ENCODE results near the gene UBR4. TPM values are rescaled to one million over a fixed set of nuclear protein-coding genes. Genes with fewer than 3 reads are reported as not detected.

Gene UBR4
- total and polyA plus RNA-seq, 2 experiments from 2014 or later: 111 to 230 TPM

DNA sequence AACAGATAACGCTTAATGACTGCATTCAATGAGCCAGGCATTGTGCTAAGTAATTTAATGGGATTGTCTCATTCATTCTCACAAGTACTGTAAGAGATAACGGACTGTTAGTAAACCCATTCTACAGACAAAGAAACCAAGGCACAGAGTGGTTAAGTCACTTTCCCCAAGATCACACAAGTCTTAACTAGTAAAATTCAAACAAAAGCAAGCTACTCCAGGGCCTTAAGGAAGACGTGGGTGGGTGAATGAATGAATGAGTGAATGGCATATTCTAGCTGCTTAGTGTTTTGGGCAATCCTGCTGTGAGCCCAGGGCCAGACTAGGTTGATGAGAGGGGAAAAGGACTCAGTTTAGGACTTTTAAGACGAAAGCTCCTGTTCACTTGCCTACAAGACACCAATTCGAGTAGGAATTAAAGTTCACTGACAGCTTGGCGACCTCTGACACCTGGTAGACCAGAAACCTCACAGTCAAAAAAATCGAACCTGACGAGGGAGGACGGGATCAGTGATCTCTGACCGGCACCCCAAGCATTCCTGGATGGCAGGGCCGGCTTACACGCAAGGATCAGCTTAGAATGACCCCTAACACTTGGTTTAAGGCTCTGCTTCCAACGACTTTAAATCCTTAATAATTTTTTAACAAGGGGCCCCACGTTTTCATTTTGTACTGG is 40.7 kb upstream of the UBR4 start (continued):
- TF ChIP-seq, protein P1, sequence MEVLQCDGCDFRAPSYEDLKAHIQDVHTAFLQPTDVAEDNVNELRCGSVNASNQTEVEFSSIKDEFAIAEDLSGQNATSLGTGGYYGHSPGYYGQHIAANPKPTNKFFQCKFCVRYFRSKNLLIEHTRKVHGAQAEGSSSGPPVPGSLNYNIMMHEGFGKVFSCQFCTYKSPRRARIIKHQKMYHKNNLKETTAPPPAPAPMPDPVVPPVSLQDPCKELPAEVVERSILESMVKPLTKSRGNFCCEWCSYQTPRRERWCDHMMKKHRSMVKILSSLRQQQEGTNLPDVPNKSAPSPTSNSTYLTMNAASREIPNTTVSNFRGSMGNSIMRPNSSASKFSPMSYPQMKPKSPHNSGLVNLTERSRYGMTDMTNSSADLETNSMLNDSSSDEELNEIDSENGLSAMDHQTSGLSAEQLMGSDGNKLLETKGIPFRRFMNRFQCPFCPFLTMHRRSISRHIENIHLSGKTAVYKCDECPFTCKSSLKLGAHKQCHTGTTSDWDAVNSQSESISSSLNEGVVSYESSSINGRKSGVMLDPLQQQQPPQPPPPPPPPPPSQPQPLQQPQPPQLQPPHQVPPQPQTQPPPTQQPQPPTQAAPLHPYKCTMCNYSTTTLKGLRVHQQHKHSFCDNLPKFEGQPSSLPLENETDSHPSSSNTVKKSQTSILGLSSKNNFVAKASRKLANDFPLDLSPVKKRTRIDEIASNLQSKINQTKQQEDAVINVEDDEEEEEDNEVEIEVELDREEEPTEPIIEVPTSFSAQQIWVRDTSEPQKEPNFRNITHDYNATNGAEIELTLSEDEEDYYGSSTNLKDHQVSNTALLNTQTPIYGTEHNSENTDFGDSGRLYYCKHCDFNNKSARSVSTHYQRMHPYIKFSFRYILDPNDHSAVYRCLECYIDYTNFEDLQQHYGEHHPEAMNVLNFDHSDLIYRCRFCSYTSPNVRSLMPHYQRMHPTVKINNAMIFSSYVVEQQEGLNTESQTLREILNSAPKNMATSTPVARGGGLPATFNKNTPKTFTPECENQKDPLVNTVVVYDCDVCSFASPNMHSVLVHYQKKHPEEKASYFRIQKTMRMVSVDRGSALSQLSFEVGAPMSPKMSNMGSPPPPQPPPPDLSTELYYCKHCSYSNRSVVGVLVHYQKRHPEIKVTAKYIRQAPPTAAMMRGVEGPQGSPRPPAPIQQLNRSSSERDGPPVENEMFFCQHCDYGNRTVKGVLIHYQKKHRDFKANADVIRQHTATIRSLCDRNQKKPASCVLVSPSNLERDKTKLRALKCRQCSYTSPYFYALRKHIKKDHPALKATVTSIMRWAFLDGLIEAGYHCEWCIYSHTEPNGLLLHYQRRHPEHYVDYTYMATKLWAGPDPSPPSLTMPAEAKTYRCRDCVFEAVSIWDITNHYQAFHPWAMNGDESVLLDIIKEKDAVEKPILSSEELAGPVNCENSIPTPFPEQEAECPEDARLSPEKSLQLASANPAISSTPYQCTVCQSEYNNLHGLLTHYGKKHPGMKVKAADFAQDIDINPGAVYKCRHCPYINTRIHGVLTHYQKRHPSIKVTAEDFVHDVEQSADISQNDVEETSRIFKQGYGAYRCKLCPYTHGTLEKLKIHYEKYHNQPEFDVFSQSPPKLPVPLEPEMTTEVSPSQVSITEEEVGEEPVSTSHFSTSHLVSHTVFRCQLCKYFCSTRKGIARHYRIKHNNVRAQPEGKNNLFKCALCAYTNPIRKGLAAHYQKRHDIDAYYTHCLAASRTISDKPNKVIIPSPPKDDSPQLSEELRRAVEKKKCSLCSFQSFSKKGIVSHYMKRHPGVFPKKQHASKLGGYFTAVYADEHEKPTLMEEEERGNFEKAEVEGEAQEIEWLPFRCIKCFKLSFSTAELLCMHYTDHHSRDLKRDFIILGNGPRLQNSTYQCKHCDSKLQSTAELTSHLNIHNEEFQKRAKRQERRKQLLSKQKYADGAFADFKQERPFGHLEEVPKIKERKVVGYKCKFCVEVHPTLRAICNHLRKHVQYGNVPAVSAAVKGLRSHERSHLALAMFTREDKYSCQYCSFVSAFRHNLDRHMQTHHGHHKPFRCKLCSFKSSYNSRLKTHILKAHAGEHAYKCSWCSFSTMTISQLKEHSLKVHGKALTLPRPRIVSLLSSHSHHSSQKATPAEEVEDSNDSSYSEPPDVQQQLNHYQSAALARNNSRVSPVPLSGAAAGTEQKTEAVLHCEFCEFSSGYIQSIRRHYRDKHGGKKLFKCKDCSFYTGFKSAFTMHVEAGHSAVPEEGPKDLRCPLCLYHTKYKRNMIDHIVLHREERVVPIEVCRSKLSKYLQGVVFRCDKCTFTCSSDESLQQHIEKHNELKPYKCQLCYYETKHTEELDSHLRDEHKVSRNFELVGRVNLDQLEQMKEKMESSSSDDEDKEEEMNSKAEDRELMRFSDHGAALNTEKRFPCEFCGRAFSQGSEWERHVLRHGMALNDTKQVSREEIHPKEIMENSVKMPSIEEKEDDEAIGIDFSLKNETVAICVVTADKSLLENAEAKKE (CRISPR knock-in tag; IDR thresholded peaks at IDR 0.05): no peak
- TF ChIP-seq, protein P2, sequence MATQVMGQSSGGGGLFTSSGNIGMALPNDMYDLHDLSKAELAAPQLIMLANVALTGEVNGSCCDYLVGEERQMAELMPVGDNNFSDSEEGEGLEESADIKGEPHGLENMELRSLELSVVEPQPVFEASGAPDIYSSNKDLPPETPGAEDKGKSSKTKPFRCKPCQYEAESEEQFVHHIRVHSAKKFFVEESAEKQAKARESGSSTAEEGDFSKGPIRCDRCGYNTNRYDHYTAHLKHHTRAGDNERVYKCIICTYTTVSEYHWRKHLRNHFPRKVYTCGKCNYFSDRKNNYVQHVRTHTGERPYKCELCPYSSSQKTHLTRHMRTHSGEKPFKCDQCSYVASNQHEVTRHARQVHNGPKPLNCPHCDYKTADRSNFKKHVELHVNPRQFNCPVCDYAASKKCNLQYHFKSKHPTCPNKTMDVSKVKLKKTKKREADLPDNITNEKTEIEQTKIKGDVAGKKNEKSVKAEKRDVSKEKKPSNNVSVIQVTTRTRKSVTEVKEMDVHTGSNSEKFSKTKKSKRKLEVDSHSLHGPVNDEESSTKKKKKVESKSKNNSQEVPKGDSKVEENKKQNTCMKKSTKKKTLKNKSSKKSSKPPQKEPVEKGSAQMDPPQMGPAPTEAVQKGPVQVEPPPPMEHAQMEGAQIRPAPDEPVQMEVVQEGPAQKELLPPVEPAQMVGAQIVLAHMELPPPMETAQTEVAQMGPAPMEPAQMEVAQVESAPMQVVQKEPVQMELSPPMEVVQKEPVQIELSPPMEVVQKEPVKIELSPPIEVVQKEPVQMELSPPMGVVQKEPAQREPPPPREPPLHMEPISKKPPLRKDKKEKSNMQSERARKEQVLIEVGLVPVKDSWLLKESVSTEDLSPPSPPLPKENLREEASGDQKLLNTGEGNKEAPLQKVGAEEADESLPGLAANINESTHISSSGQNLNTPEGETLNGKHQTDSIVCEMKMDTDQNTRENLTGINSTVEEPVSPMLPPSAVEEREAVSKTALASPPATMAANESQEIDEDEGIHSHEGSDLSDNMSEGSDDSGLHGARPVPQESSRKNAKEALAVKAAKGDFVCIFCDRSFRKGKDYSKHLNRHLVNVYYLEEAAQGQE (IDR thresholded peaks at IDR 0.05; ENCODE audit: unreplicated experiment): no peak
- TF ChIP-seq, protein P3, sequence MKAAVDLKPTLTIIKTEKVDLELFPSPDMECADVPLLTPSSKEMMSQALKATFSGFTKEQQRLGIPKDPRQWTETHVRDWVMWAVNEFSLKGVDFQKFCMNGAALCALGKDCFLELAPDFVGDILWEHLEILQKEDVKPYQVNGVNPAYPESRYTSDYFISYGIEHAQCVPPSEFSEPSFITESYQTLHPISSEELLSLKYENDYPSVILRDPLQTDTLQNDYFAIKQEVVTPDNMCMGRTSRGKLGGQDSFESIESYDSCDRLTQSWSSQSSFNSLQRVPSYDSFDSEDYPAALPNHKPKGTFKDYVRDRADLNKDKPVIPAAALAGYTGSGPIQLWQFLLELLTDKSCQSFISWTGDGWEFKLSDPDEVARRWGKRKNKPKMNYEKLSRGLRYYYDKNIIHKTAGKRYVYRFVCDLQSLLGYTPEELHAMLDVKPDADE (IDR thresholded peaks at IDR 0.05): no peak
- TF ChIP-seq JUNB (IDR thresholded peaks at IDR 0.05; ENCODE audit: unreplicated experiment) (no peak), POLR2AphosphoS5 (IDR thresholded peaks at IDR 0.05; ENCODE audit: low read depth) (no peak), EZH2 (IDR thresholded peaks at IDR 0.05; ENCODE audit: low read depth, unreplicated experiment) (no peak)

Measured in GM23338 (cell line).